CD8-positive, alpha-beta memory T cell (primary cell): ENCODE measurements around the gene COL9A2. TPM values are rescaled to one million over a fixed set of nuclear protein-coding genes. Genes with fewer than 3 reads are reported as not detected.

Experiments
- polyA plus RNA-seq: library from polyadenylated mRNA; unstranded; fragments of 300-500 nt; fragmentation: Illumina TruSeq; gene quantifications from one replicate; pipeline ENCODE4 v1.2.3, GENCODE V29; 2021
- total RNA-seq, 2 experiments: library from RNA; stranded (reverse); gene quantifications; one replicate each; pipeline ENCODE4 v1.2.3, GENCODE V29; 2021

Gene COL9A2
- total and polyA plus RNA-seq, 3 experiments from 2014 or later = 0.68 to 5.5 (median 4.4) TPM

Other genes starting within 250 kb of the COL9A2 start
- 100 to 1,000 TPM; 114 to 130 TPM for gene PPT1, start 220.0 kb downstream of the COL9A2 start, total RNA-seq
- gene PPT1, start 220.0 kb downstream of the COL9A2 start, polyA plus RNA-seq = 138 TPM
- 10 to 100 TPM; 13.6 to 14.0 TPM for gene RLF, start 155.9 kb downstream of the COL9A2 start, total RNA-seq
- 9.4 TPM for gene RLF, start 155.9 kb downstream of the COL9A2 start, polyA plus RNA-seq
- not detected for gene TMCO2, start 69.3 kb downstream of the COL9A2 start, total RNA-seq
- not detected for gene TMCO2, start 69.3 kb downstream of the COL9A2 start, polyA plus RNA-seq
- 10 to 100 TPM; 51.0 to 53.7 TPM for gene ZMPSTE24, start 59.0 kb downstream of the COL9A2 start, total RNA-seq
- 32.5 TPM for gene ZMPSTE24, start 59.0 kb downstream of the COL9A2 start, polyA plus RNA-seq
- 100 to 1,000 TPM; 144 to 146 TPM for gene SMAP2, start 56.4 kb upstream of the COL9A2 start, total RNA-seq
- 340 TPM for gene SMAP2, start 56.4 kb upstream of the COL9A2 start, polyA plus RNA-seq
- gene ZFP69B, start 133.2 kb upstream of the COL9A2 start, total RNA-seq = 1 to 10 TPM; 5.6 to 5.9 TPM
- 2.3 TPM for gene ZFP69B, start 133.2 kb upstream of the COL9A2 start, polyA plus RNA-seq
- gene ZFP69, start 160.0 kb upstream of the COL9A2 start, total RNA-seq = 1 to 10 TPM; 2.8 to 2.9 TPM
- 5.4 TPM for gene ZFP69, start 160.0 kb upstream of the COL9A2 start, polyA plus RNA-seq
- 10 to 100 TPM; 14.7 to 14.9 TPM for gene EXO5, start 191.5 kb upstream of the COL9A2 start, total RNA-seq
- gene EXO5, start 191.5 kb upstream of the COL9A2 start, polyA plus RNA-seq = 8.3 TPM
- gene ZNF684, start 214.4 kb upstream of the COL9A2 start, total RNA-seq = 1 to 10 TPM; 4.5 to 4.7 TPM
- 5.9 TPM for gene ZNF684, start 214.4 kb upstream of the COL9A2 start, polyA plus RNA-seq